HG02571 (cell line): ENCODE results near the gene GSTA3.
A peak's percentile ranks its signal among the peaks of the same experiment; 100 is the strongest.
"Not testable (repeated sequence)": the region's sequence is repeated elsewhere in the genome, so short reads cannot be mapped to it uniquely, and the experiment has no call there.

Experiments used
- ATAC-seq: cut with Tn5 transposase; IDR thresholded peaks from one replicate; pipeline ENCODE4 v1.9.1; 2021; ENCODE audit warnings: mild to moderate bottlenecking, moderate library complexity; ENCODE audit not compliant: unreplicated experiment

GSTA3 gene

DNA sequence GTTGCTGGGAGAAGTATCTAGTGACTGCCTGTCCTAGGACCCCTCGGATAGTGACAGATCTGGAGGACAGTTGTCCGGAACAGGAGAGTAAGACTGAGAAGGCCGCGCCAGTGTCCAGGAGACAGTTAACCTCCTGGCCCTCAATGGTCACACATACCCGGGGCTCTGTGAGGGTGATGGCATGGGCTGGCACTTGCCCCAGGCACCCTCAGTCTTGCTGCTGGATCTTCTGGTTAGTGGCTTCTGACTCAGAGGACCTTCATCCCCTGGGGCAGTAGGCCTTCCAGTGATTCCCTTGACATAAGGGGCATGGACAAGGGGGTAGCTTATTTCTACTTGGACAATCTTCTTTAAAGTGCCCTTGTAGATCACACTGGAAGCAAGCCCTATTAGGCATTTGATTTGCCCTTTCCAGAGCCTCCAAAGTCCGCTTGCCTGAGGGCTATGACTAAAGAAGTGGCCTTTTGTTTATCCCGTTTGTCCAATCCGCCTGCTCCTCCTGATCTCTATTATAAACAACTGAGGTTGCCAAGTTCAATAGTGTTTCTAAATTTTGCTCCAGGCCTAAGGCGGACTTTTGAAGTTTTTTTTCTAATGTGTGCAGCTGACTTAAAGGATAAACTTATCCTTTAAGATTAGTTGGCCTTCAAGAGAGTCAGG, 8.7 kb upstream of the GSTA3 start:
- ATAC-seq: not testable (repeated sequence)

DNA sequence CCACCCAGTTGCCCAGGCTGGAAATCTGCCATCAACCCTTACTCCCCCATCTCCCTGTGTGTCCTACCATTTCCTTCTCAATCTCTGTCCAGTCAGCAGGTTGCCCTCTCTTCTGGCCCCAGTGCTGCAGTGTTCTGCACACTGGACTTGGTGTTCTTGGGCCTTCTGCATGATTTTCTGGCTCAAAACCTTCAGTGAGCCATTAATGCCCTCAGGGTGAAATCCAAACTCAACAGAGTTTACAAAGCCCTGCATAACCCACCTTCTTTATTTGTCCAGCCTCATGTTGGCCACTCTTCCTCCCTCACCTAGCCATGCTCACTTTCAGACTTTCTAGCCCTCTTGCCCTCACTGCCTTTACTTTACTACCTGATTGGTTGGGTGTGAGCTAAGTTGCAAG, 5.0 kb upstream of the GSTA3 start:
- no peak for ATAC-seq

DNA sequence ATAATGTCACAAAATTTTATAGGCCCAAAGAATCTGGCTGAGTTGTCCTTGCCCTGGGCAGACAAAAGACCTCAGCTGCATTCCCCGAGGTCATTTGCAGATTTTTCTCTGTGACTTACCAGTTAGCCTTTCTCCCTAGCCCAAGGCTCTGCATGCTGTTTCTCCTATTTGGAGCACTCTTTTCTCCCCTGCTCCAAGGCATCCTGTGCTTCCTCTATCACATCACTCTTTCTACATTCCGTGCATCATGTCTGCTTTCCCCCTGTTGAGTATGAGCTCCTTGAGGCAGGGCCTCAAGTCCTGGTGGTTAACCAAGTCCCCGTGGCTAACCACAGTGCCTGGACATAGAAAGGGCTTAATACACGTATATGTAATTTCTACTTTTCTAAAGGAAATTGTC, 593 bp upstream of the GSTA3 start:
- no peak for ATAC-seq

DNA sequence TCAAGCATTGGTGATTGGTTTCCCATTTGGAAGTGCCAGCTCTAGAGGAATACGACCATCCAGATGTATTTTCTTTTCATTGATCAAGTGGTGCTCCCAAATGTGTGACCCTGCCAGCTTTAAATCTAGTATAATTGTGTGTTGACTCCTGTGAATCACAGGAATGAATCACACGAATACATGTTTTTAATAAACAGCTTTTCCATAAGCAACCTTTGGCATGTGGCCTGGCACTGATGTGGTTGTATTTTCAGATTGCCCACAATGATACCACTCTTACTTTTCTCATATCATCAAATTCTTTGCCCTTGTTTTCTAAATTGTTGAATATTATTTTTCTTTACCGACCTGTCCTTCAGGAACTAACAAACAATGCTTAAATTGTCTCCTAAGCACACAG, 367 bp downstream of the GSTA3 start:
- ATAC-seq: no peak

DNA sequence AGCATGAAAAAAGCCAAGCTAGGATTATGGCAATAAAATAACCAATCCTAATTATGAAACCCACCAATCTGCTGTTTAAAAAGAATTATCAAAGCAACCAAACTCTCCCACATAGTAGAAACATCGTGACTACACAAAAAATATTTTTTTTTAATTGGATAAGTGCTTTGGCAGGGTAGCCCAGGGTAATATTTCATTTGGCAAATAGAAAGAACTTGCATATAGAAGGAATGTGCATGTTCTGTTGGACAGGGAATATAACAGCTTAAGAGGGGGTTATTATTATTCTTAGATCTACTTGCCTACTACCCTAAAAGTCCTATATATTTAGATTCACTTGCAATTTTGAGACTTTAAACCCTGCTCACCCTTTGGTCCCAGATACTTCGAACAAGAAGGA, 972 bp downstream of the GSTA3 start:
- ATAC-seq: no peak

DNA sequence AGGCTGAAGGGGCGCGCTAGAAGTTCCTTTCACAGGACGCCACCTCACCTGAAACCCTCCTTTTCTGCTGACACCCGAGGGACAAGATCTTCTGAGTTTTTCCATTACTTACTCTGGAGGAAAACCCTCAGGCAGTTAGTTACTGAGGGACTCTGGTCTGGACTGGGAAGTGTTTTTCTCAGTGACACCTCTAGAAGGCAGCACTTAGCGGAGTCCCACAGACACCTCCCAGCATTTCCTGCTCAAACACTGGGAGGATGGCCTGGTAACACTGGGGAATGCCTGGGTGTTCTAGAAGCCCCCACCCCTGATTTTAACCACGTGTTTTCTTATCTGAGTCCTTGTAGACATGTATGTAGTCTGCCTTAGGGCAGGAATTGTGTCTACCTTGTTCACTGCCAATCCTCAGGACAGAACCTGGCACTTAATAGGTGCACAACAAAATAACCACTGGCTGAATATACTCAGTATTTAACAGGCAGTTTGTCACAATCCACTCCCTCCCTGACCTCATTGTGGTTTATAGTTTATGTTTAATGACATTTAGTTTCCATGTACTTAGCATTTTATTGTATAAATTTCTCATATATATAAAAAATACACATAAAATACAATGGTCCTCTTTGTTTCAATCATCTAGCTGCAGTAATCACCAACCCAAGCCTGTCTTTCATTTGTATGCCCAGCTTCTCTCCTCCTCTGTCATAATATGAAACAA, 4.8 kb downstream of the GSTA3 start:
- no peak for ATAC-seq

DNA sequence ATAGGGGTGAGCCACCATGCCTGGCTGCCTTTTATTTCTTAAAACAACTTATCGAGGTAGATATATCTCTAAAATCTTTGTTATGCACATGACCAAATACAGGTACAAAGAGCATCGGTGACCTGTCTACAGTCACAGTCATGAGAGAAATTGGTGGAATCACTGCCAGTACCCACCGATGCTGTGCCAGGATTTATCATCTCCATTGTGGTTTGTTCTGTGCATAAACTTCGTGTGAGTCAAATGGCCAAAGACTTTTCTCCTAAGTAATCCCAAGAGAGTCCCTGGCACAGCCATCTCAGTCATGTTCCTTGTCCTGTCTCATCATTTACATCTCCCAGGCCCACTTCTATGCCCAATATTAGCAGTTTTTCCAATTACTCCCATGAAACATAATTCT, 9.0 kb downstream of the GSTA3 start:
- ATAC-seq: no peak

DNA sequence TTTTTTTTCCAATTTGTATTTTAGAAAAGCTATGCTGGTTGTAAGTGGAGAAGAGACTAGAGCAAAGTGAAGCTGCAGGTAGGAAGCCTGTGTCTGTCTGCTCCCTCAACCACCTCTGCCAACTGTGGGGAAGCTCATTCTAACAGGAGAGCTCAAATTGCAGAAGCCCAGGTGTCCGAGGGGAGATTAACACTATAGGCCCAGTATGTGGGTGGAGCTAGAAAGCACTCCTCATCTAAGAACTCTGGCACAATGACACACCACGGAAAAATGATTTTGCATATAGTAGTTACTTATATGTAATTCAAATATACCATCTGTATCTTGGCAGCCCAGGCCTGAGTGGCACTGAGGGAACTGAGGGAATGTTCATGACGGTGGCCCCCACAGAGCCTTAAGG, 13.7 kb downstream of the GSTA3 start:
- ATAC-seq: not testable (repeated sequence)

DNA sequence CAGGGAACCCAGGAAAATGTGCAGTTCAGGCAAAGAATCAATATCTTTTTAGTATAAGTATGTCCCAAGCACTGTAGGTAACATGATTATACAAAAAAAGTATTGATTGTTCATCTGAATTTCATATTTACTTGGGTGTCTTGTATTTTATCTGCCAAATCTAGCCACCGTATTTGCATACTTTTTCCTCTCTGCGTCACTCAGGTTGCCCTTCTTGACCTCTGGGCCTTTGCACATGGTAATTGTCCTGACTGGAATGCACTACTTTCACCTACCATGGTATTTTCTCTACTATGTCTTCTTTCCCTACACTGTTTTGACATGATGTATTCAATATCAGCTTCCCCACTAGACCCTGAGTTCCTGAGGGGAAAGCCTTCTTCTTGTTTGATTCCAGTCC, 15.2 kb downstream of the GSTA3 start:
- no peak for ATAC-seq

DNA sequence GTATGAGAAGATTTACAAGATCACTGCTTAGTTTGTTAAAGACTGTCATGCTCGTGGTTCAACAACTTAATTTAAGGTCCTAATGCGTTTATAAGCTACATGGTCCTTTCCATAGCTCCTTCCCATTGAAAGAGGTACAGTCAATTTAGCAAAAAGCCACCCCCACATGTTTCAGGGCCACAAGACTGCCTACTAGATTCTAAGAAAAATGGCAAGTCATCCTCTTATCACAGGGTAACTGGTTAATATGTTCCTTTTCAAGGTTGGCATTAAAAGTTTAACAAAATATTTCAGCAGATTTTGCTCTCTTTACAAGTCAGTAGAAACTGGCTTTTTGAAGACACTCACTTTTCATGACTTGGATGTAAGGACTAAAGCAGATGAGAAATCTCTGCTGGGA, 15.7 kb downstream of the GSTA3 start:
- no peak for ATAC-seq

DNA sequence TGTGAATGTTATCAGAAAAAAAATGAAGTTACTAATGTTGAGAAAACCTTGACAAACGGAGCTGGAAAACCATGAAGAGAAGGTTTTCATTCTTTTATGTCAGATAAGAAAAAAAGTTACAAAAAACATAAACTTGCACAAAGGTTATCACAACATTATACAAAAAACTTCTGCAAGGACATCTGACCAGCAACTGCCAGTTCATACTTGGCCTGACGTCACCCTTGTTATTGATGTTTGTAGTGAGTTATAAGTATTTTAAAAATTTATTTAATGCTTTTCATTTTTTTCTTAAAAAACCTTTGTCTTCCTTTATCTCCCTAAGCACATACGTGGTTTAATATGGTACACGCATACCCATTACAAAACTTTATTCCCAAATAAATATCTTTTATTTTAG, 16.3 kb downstream of the GSTA3 start:
- ATAC-seq: no peak

DNA sequence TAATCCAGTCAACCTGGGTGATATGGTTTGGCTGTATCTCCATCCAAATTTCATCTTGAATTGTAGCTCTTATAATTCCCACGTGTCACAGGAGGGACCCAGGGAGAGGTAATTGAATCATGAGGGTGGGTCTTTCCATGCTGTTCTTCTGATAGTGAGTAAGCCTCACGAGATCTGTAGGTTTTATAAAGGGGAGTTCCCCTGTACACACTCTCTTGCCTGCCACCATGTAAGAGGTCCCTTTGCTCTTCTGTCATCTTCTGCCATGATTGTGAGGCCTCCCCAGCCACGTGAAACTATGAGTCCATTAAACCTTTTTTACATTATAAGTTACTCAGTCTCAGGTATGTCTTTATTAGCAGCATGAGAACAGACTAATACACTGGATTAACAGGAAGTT, 19.5 kb downstream of the GSTA3 start:
- ATAC-seq: no peak

DNA sequence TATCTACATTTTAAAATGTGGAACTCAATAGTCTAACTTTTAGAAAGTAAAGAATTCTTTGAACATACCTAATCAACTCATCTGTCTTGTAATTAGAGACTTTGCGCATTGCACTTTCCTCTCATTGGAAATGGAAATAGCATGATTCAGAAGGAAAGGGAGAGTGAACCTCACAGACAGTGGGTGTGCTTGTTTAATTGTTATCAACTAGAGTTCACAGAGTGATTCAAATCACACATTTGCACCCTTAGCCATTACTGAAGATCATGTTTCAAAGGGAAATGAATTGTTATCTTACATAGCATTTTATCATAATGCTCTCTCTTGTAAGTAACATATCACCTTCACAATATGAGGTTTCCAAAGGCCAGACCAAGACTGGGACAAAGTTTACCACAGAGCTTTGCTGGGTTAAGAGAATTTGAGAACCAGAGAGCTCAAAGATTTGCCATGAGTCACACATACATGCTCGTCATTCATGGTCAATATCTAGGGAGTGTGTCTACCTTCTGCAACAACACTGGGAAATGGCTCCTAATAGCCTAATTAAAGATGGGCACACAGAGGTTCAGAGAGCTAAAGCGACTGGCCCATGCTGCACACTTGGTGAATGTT, 21.5 kb downstream of the GSTA3 start:
- ATAC-seq: no peak

DNA sequence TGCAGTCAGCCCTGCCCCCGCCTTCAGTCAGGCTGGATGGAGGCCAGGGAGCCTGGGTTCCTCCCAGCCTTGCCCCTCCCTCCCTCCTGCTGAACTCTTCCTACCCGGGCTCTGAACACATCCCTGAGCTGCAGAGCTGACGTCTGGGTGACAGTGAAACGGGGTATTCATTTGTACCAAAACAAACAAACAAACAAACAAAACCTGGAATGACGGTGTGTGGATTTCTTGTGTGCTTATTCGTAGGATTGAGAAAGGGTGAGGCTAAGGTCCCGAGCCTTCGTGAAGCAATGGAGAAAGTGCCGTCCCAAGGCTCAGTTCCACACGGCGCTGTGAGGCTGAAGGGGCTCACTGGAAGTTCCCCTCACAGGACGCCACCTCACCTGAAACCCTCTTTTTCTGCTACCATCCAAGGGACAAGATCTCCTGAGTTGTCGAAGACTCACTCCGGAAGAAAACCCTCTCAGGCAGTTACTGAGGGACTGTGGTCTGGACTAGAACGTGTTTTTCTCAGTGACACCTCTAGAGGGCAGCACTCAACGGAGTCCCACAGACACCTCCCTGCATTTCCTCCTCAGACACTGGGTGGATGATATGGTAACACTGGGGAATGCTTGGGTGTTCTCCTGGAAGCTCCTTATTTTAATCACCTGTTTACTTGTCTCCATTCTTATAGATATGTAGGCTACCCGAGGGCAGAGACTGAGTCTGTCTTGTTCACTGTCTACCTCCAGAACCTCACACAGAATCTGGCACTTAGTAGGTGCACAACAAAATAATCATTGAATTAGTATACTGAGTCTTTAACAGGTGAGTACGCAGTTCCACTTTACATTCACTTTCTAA, 27.3 kb downstream of the GSTA3 start:
- ATAC-seq: peak; percentile 99

DNA sequence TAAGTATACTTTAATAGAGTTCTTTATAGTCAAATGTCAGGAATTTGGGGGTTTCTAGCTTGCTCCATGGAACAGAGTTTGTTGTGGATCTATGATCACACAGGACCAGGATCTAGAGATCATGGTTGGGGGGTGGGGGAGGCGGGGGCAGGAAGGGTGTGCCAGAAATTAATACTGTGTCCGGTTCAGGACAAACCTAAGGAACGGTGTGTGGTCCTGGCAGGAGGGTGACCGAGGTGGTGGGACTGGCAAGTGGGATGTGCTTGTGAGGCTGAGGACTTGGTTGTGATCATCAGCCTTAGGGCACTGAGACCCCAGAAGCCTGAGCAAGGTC, 27.9 kb downstream of the GSTA3 start:
- ATAC-seq: no peak

DNA sequence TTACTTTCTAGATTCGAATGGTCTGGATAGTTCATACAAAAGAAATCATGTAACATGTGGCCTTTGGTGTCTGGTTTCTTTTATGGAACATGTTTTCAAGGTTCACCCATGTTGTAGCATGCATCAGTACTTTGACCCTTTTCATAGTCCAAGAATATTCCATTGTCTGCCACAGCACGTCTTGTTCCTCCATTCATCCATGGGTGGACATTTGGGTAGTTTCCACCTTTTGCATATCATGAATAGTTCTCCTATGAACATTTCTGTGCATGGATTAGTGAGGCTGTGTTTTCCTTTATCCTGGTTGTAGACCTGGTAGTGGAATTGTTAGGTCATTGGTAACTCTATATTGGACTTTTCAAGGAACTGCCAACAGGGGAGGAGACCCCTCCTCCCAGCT, 31.7 kb downstream of the GSTA3 start:
- no peak for ATAC-seq

DNA sequence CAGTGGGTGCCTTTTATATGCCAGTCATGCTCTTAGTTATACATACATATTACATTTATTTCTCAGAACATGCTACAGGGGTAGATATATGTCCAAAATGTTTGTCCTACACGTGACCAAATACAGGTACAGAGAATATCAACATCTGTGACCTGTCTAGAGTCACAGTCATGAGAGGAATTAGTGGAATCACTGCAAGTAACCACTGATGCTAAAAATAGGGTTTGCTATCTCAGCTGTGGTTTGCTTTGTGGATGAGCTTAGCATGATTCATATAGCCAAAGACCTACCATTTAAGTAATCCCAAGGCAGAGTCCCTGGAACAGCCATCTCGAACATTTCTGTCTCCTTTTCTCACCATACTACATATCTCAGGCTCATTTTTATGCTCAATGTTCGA, 32.3 kb downstream of the GSTA3 start:
- ATAC-seq: no peak

DNA sequence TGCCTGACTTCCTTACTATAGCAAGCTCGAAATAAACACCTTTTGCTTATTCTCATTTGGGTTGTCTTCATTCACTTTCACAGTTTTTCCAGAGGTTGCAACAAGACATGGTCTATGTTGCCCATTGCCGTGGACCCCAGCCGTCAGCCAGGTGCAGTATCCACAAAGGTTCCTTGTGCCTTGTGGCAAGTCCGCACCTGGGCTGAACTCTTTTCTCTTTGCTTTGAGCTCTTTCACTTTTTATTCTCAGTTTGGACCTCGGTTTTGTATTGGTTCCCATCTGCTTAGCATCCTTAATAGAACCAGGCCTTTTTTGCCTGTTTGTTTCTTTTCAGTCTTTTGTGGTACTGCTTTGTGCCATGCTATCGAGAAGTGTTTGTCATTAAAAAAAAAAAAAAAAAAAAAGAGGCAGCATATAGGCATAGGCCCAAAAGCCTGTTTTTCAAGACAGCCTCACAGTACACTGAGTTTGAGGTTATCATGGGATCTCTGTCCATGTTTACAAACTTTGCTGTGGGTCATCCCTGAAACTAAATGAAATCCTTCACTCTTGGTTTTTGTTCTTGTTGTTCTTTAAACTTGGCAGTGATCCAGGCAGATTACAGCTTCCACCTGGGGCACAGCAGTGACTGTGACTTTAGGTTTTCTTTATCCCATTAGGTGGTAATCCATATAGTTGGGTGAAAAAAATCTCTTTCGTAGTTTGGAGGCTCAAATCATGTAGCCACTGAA, 33.3 kb downstream of the GSTA3 start:
- no peak for ATAC-seq

DNA sequence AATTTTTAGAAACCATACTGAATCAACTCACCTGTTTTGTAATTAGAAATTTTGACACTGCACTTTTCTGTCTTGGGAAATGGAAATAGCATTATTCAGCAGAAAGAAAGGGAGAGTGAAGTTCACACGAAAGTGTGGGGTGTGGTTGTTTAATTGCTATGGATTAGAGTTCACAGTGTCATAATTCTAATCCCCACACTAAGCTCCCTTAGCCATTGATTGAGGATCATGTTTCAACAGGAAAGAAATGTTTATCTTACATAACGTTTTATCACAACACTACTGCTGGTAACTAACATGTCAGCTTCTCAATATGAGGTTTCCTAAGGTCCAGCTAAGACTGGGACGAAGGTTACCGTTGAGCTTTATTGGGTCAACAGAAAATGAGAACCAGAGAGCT, 37.5 kb downstream of the GSTA3 start:
- ATAC-seq: no peak

DNA sequence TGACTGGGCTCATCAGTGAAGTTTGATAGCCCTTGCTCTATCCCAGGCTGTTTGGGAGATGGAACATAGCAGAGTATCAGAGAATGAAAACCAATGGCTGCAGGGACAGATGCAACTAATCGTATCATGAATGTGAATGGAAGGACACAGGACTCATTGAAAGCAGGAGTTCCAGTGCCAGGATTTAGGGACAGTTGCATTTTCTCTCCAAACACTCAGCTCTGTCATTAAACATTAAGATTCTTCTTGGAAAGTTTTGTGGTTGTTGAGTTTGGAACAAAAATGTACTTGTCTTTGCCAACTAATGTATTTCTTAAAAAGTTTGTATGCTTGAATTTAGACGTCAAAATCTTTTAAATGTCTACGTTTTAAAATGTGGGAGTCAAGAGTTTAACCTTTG, 37.9 kb downstream of the GSTA3 start:
- no peak for ATAC-seq
